ENCODE results near the gene ARHGAP26.

ARHGAP26 gene

DNA sequence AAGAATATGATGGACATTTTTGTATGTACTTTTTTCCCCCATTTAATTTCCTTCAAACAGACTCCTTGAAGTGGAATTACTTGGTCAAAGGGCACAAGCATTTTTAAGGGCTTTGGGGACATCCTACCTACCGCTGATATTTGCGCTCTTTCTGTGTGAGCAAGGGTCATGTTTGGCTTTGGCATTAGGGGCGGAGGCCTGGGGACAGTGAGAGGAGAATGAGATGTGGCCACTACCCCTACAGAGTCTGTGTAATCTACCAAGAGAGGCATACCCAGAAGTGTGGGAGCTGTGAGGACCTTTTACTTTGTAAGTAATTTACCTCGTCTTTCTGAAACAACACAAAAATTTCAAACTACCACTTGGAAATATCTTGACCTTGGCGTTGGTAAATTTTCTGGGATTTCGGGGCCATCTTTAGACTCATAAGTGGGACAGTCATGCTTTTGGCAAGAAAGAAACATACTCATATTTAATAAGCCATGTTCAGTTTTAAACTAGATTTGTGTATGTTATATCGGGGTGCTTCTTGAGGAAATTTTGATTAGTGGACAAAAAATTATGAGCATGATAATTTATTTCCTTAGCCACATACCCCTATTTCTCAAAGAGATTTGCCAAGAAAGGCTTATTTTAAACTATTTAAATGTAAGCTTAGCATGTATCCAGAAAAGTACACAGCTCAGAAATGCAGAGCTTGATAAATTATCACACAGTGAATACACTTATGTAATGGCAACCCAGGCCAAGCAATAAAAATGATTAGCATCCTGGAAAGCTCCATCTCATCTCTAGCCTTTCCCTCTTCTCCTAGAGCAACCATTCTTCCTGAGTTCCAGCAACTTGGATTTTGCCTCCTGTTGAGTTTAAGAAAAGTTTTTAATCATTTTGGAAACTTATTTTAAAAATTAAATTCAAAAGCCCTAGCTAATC is 63.6 kb downstream of the ARHGAP26 start:
- DNase-seq = no peak

DNA sequence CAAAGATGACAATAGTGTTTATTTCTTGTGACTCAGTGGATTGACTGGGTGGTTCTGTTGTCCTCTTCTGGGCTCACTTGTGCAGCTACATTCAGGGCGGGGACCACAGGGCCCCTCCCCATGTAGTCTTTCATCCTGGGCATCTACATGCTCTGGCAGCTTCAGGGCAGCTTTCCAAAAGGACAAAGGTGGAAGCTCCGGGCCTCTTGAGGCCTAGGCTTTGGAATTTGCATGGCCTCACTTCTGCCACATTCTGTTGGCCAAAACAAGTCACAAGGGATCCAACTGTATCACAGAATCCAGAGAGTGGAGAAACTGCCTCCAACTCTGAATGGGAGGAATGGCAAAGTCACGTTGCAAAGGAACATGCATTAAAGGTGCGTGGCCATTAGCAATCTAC is 64.3 kb downstream of the ARHGAP26 start:
- DNase-seq = no peak

DNA sequence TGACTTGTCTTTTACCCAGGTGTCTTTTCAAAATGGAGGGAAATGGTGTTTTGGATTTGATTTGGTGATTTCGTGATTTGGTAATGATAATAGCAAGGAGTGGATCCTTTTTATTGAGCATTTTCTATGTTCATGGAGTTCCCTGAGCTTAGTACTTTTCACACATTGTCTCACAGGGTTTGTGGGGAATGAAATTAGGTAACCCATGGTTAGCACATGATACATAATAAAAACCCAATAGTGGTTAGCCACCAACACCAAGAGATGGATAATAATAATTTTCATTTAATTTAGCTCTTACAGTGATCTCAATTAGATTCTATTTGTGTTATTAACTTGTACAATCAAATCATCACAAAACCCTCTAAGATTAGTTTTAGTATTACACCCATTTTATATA is 65.4 kb downstream of the ARHGAP26 start:
- no peak for DNase-seq

DNA sequence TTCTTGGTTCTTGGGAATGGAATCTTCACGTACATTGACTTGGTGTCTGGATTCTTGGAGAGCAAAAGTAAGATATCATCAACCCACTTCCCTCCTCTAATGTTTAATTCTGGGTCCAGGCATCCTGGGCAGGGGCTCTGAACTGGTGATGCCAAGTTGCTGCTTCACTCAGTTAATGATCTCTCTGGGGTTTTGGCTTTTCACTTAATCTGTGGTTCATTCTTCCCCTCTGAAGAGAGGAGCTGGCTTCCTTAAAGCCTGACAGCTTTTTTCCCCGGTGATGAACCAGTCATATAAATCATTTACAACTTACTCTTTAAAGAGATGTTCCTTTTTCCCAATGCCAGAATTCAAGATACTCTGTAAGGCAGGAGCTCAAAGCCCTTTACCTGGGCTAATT is 65.9 kb downstream of the ARHGAP26 start:
- no peak for DNase-seq

DNA sequence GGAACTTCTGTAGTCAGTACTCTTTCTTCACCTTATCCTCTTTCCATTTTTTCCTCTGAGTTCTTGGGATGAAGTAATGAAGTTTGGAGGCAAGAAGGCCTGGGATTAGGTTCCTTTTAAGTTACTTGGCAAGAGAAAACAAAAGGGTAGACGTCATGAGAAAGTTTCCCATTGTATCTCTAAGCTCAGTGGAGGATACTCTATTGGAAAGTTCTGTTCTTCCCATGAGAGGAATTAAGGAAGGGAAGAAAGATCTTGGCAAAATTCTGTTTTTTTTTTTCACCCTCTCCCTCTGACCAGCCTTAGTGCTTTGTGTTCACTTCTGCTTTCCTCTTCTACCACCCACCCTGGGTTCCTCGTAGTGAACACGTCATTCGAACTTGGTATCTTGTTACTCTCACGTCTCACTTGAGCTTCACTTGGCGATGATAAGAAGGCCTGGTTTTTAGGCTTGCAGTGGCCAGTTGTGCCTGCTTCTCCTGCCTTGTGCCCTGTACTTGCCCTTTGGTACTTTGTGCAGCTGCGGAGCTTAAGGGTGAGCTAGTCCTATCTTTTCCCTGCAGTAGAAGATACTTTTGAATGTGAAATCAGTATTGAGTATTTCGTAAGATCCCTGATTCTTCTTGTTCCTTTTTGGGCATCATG is 67.0 kb downstream of the ARHGAP26 start:
- DNase-seq = no peak

DNA sequence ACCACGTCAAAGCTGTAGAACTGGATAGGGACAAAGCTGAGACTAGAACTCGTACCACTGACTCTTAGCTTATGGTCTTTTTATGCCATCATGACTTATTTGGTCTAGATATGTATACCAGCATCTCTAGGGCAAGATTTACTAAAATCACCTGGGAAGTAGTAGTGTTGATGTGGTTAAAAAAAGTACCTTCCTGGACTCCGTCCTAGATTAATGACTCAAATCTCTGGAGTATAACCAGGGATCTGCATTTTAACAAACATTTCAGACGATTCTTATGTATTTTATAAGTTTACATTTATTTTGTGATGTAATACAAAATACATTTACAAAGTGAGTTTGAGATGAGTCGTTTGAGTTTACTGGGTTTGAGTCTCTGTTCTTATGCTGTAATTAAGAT is 68.7 kb downstream of the ARHGAP26 start:
- DNase-seq = no peak

DNA sequence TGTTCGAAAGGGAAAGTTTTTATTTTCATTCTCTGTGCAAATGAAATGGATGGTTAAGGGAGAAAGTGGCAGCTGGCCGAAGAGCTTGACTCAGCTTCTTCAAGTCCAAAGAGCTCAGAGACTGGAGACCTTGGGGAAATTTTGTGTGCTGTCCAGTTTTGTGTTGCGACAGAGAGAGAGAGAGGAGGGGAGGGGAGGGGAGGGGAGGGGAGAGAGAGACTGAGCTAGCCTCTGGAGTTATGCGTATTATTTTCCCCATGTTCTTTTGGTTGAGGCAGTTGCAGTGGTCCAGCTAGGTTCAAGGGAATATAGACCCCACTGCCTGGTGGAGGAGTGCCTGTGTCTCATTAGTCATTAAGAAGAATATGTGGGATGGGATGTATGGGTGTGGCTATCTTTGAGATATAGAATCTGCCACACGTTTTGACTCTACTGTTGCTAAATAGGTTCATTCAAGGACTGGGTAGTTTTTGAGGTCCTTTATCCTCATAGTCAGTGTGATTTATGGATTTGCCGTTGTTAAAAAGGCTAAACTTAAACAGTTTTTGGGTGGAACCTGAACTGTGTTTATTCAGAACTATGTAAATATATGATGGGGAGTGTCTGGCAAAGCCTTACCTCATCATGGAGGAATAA is 69.7 kb downstream of the ARHGAP26 start:
- no peak for DNase-seq

DNA sequence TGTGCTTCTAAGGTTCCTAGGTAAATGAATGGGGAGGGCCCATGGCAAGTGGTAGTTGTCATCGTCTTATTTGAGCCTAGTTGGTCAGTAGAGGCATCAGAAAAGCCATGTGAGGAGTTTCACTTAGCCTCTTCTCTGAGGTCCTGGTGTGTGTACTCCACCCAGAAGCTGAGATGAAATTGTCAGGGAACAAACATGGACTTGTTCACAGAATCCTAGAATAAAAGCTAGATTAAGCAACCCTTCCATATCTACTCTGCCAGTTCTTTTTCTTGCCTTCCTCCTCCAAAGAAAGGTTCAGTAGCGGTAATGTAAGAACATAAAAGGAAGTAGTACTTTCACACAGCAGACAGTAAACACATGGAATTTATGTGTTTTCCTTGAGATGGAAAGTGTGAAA is 70.4 kb downstream of the ARHGAP26 start:
- DNase-seq = no peak

DNA sequence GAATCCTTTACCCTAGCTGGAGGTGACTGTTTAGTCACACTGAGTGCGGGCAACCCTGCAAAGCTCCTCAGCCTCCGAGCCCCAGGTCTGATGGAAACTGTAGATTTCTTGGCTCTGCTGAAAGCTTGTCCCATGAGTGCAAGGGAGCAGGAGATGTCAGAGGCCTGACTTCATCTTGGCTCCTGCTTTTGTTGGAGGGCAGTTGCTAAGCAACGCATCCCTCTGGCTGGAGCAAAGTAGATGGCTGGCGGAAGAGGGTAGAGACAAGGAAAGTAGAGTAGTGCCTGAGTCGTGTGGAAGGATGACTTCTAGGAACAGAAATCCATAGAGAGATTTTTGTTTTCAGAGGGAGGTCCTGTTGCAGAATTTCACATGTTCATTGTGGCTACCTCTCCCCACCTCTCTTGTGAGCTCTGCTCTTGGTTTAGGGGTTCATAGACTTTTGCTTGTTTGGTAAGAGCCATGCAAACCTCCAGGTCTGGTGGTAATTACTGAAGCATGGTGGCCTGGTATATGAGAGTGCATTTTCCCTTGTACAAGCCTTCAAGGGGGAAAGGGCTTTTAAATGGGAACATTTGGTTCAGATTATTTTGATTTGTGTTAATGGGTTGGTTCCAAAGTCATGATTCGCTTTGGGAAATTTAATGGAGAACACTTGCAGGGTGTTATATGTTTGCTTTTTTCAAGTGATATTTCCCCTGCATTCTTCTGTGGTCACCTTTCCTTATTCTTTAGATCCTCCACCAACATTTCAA is 71.5 kb downstream of the ARHGAP26 start:
- DNase-seq = no peak

DNA sequence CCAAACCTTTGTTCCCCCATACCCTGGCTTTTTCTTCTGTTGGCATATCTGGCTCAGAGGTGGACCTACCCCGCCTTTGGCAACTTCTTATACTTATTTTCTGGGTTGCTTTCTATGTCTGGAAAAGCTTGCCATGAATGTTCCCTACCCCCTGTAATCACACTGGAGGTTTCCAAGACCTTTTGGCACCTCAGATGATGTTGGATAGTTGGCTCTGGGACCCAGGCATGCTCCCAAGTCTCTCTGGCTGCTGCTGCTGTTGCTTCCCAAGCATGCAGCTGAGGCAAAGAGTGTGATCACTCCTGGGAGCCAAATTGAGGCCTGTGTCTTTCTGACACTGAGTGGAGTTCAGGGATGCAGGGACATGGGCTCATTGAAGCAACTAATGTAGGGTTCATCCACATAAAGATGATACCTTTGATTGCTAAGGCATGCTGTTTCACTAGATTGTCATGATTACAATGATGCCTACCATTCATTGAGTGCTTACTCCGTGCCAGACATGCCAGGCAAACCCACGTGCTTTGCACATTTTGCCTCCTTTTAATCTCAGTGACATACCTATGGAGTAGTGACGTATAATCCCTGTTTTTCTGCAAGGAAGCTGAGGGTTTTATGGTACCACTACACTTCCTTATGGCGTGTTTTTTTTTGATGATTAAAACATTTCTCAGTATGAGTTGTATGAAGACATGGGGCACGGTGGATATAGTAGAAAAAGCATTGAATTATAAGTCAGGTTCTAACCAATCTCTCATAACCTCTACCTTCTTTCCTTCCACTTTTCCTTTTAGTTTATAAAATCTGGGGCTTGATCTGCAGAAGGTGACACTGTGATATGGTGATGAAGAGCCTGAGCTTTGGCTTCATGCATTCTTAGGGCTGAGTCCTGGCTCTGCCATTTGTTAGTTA is 73.1 kb downstream of the ARHGAP26 start:
- no peak for DNase-seq

DNA sequence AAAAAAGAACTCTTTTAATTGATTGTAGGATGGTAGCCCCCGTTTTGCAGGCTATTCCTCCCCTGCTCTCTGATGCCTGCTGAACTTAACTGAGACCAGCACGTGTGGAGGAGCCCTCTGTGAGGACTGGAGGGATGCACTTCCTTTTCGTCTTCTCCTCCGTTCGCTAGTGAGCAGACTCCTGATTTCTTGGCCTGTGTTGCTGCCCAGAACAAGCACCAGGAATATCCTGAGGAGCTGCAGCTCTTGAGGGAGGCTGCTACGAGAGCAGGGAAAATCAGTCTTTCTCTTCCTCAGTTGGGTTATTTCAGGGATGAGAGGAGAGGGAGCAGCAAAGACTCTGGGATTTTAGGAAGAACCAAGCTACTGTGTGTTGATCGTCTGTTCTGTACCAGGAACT is 74.7 kb downstream of the ARHGAP26 start:
- no peak for DNase-seq

DNA sequence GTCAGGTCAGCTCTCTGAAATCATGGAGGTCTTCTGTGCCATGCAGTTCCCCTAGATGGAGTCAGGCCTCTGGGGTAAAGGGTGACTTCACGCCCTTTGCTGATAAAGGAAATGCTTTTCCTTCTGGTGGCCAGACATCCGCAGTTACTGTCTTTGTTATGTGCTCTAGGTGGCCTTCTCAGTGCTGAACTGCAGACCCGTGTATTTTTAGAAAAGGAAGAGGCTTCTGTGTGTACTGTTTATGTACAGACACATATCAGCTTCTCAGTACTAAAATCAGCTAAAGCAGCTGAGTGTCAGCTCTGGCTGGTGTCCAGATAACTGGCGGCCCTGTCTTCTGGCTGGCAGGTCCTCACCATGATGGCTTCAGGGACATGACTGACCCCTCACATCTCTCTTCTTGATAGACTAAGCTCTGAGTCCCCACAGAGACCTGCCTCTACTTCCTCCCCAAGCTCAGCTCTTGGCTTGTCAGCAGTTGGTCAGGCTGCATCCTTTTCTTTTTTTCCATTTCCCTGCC is 75.3 kb downstream of the ARHGAP26 start:
- no peak for DNase-seq

DNA sequence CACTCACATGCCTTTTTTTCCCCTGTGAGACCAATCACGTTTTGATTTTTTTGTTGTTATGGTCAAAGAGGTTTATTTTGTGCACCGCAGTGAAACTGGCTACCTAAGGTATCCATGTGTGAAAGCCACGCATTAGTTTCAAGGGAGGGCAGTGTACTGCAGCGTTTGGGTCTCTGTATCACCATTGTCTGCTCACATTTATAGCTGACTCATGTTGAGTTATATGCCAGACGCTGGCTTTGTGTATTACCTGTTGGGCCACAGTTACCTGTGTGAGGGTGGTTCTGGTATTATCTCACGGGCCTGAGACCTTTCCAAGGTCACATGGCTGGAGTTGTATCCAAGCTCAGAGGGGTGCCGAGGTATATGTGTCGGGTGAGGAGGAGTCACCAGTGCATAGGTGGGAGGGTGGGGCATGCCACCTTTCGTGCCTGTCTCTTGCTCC is 75.8 kb downstream of the ARHGAP26 start:
- DNase-seq = no peak

DNA sequence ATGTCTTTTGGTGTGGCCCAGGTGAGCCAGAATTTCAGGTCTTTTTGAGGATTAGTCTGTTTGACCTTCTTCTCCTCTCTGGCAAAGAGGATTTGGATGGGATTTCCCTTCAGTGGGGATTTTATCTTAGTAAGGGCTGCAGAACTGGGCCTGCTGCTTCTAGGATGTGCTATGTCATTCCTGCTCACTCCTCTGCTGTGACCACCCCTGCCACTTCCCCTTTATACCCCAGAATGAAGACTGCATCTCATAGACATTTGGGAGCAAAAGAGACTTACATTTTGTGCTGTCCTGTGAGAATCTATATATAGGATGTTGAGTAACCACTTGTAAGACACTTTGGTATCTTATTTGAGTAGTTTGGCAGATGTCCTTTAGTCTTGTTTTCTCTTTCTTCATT is 76.2 kb downstream of the ARHGAP26 start:
- no peak for DNase-seq

DNA sequence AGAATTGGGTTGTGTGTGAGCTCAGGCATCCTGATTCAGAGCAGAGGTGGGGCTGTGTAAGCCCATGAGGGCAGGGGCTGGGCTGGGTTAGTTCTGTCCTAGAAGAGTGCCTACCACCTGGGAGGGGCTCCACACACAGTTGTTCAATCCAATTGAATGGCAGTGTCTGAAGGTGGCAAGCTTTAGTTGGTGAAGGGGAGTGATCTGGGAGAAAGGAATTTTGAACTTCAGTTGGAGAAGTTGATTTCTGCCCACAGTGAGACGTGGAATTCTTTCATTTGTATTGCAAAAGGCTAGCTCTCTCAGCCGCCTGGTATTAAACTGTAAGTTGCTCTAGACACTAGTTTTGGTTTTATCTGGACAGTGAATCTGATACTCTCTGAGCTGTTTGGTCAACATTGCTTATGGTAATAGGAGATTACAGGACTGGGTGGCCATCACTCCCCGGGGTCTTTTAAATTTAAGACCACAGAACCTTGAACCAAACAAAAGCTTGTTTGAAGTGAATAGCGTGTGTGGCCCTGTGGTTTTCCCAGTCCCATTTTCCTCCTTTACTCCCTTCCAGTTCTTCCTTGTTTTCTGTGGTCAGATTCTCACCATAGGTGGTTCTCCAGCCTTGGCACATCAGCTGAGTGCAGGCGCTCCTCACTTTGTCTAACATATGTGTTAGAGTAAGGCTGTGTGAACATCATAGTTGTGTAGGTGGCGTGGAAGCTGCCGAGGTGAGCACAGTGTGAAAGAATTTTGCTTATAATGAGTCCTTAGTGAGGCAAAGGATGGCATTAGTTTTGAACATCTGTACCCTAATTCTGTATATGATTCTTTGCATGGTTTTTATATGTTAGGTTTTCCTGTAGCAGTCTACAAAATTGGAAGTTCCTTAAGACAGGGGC is 78.0 kb downstream of the ARHGAP26 start:
- DNase-seq = no peak

DNA sequence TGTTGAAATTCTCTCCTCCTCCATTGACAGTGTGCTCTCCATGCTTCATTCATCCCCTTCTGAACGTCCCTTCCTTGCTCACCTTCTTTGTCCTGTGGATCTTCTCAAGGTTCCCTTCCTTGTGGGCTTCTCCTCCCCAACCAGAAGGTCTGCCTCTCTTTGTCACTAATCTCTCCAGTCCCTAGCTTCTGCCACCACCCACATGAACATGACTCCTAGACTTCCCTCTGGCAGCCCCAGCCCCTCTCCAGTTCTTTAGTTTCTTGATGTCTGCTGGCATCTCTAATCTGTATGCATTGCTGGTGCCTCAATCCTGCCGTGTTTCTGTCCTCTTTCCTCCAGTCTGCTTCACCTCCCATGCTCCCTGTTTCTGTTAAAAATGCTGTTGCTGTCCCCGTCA is 79.3 kb downstream of the ARHGAP26 start:
- DNase-seq = no peak

DNA sequence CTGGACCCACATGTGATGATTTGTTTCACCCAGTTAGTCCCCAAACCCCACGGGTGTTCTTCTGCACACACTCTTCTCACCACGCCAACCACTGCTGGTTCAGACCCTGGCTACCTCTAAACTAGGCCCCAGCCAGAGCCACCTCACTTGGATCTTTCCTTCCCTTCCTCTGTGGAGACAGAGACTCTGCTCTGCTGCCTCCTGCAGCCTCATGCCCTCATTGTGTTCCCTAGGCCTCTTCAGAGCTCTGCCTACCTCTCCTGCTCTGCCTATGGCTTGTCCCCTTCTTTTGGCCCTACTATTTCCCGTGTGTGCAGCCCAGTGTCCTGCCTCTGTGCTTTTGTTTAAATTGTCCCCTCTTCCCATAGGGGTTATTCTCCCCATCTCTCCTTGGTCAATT is 79.7 kb downstream of the ARHGAP26 start:
- no peak for DNase-seq

DNA sequence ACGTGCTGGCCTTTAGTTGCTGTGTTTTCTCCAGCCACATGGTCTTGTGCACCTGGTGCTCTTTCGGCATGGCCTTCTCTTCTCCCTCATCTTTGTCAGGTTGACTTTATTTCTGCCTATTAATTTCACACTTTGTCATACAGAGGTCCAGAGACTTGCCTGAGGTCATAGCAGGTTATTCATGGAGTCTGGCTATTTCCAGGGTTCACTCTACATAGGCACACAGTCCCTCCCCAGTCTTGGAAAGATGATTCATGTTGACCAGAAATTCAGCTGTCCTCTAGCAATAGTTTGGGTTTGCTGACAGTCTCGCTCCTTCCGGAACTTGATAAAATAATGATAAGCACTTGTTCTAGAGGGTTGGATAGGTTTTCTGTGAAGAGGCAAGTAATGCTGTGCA is 81.6 kb downstream of the ARHGAP26 start:
- DNase-seq = no peak

DNA sequence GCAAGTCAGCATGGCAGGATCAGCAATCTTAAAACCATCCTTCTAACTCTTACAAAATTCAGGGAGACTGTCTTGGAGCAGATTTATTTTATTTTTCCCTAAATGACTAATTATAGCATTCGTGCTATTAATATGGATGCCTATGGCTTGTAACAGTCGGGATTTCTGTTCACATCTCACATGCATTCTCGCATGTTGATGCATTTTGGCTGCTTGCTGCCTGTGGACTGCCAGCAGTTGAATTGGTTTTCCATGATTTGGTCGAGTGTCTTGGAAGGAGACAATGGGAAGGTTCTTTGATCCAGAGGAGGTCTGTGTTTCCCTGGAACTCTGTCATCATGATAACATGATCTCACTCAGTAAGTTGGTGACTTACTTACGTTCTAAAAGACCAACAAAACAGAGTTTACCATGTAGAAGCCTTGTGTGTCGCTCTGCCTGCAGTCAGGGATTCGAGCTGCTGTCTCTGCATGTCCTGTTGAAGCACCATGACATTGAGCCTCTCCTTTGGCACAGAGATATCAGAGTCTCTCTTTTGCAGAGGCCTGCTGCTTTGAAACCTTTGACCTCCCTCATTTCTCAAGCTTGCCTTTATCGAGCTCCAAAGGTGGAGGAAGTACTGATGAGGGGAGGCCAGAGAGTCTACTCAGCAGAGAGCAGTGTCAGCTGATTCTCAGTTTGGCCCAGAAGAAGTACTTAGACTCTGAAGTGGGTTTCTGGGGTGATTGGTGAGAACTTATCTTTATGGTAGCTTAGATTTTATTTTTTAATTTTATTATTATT is 82.4 kb downstream of the ARHGAP26 start:
- no peak for DNase-seq

DNA sequence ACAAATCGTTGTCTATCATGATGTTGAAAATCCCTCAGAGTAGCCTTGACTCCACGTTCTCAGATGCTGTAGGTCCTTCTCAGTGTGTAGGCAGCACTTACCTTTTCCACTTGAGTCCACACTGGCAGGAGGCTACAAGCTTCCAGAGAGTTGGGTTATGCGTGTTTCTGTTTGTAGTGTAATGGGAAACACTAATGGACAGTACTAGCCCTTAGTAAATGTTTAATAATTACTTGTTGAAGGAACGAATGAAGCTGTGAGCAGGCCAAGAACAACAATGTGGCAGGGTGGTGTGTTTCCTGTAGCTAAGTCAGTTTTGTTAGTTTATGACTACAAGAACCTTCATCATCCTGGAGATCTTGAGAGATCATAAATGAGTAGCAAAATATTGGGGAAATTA is 83.5 kb downstream of the ARHGAP26 start:
- DNase-seq = no peak

All from activated CD4-positive, alpha-beta T cell treated with anti-CD3 and anti-CD28 coated beads for 1 hour (primary cell).